SU-DHL-6 (cell line): ENCODE measurements around the gene CMTR1.

Source experiments
- EZH2phosphoT487 ChIP-seq: fragments of 200-600 bp; sonication (generic), shearing (Covaris generic); conservative IDR thresholded peaks from 2 replicates; pipeline ENCODE4 v1.6.1; 2018; ENCODE audit warnings: mild to moderate bottlenecking, antibody characterized with exemption, low read length, moderate library complexity, mixed read lengths
- TF ChIP-seq, protein P1 (sequence below): fragments of 200-600 bp; sonication (generic); IDR thresholded peaks from one replicate; pipeline ENCODE4 v1.5.1; 2017; ENCODE audit warnings: antibody characterized with exemption, mild to moderate bottlenecking, low read length, moderate library complexity; ENCODE audit not compliant: insufficient read depth, poor library complexity, severe bottlenecking

- TF ChIP-seq, protein P1, sequence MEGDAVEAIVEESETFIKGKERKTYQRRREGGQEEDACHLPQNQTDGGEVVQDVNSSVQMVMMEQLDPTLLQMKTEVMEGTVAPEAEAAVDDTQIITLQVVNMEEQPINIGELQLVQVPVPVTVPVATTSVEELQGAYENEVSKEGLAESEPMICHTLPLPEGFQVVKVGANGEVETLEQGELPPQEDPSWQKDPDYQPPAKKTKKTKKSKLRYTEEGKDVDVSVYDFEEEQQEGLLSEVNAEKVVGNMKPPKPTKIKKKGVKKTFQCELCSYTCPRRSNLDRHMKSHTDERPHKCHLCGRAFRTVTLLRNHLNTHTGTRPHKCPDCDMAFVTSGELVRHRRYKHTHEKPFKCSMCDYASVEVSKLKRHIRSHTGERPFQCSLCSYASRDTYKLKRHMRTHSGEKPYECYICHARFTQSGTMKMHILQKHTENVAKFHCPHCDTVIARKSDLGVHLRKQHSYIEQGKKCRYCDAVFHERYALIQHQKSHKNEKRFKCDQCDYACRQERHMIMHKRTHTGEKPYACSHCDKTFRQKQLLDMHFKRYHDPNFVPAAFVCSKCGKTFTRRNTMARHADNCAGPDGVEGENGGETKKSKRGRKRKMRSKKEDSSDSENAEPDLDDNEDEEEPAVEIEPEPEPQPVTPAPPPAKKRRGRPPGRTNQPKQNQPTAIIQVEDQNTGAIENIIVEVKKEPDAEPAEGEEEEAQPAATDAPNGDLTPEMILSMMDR: no peak
- no peak for TF ChIP-seq EZH2phosphoT487
These were observed 62.4 kb downstream of the CMTR1 start for GRCh38 chr6:37495244-37495934.
